Tongue (tissue), 2 donors: ENCODE data around the gene MROH7. TPM values are rescaled to one million over a fixed set of nuclear protein-coding genes. Genes with fewer than 3 reads are reported as not detected.
A peak's percentile ranks its signal among the peaks of the same experiment; 100 is the strongest.

ENCODE experiments used
- DNase-seq: peaks from one replicate; pipeline ENCODE4 v3.0.0-alpha.2; 2015
- total RNA-seq: library from RNA; depleted of rRNA; stranded (reverse); fragments of >200 nt; gene quantifications from one replicate; pipeline ENCODE4 v1.2.3, GENCODE V29; 2014

The MROH7 gene
- total RNA-seq, 1 donor from 2014 or later = 4.2 TPM

DNA sequence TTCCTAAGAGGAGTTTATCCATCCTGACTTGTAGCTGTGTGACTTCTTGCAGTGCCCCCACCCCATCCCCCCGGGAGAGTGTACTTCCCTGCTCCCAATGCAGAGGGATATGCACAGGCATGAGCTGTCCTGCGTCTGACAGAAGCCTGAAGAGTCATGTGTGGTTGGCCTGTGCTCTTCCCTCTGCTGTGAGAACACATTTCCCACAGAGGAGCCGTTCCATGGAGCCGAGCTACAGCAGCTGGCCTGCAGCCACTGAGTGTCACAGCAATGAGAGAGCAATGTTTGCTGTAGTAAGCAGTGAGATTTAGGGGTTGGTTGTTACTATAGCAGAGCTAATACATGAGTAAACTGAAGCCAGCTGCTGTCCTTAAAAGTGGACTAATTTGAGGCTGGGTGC lies 100.7 kb downstream of the MROH7 start:
- DNase-seq = peak; percentile 30

GRCh38 chr1:54743416-54744226 lies 102.0 kb downstream of the MROH7 start:
- DNase-seq = no peak

GRCh38 chr1:54744696-54745095 lies 103.1 kb downstream of the MROH7 start:
- no peak for DNase-seq

GRCh38 chr1:54745274-54745673 lies 103.7 kb downstream of the MROH7 start:
- no peak for DNase-seq

DNA sequence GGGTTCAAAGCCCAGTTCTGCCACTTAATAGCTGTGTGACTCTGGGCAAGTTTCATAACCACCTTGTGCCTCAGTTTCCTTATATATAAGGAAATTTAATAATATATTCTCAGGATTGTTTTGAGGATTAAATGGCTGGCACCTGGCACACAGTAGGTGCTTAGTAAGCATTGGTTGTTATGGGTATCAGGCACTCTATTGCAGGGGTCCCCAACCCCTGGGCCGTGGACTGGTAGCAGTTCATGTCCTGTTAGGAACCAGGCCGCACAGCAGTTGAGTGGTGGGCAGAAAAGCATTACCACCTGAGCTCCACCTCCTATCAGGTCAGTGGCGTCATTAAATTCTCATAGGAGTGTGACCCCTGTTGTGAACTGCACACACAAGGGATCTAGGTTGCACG lies 104.3 kb downstream of the MROH7 start:
- DNase-seq = no peak

DNA sequence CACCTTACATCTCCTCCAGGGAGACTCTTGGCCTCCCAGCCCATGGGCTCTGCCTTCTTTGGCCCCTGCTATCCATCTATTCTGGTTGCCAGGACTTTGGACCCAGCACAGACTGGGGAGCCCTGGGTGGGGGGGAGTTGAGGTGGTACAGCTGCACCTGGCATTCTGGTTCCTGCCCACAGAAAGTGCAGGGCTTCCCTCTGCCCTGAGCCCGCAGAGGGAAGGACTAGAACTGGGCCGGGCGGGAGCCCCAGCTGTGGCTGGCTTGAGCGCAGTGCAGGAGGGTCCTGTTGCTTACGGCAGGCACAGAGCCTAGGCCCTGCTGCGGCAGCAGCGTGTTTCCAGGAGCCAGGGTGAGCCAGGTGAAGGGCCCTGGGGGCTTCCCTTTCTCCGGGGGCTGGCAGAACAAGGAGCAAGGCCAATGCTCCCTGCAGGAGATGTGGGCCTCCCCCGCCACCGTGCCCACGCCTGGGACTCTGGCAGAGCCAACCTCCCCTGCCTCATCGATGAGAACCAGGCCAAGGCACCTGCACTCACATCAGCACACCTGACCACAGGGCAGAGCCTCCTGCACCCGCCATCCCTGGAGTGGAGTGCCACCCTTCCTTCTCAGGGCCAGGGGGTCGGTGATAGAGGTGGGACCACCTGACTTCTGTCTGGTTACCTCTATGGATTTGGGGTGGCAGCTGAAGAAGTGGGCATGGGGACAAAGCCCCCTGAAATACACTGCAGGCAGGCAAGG lies 106.7 kb downstream of the MROH7 start:
- DNase-seq = no peak

GRCh38 chr1:54750596-54750995 lies 109.0 kb downstream of the MROH7 start:
- no peak for DNase-seq

GRCh38 chr1:54751426-54751825 lies 109.8 kb downstream of the MROH7 start:
- DNase-seq = no peak

DNA sequence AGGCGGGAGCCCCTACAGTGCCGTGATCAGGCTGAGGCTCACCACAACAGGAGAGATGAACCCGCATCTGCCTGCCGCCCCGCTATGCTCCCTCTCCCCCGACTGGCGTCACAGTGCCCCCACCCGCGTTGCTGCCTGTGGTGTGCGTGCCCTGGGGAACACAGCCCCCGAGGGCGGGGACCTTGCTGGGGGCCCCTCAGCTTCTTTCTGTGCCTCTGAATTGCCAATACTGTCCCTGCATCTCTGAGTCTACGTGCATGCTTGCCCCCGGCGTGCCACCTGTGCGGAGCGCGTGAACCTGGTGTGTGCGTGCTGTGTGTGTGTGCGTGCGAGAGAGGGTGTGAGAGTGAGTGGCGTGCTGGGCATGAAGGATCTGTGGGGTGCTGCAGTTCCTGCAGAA lies 112.5 kb downstream of the MROH7 start:
- no peak for DNase-seq

DNA sequence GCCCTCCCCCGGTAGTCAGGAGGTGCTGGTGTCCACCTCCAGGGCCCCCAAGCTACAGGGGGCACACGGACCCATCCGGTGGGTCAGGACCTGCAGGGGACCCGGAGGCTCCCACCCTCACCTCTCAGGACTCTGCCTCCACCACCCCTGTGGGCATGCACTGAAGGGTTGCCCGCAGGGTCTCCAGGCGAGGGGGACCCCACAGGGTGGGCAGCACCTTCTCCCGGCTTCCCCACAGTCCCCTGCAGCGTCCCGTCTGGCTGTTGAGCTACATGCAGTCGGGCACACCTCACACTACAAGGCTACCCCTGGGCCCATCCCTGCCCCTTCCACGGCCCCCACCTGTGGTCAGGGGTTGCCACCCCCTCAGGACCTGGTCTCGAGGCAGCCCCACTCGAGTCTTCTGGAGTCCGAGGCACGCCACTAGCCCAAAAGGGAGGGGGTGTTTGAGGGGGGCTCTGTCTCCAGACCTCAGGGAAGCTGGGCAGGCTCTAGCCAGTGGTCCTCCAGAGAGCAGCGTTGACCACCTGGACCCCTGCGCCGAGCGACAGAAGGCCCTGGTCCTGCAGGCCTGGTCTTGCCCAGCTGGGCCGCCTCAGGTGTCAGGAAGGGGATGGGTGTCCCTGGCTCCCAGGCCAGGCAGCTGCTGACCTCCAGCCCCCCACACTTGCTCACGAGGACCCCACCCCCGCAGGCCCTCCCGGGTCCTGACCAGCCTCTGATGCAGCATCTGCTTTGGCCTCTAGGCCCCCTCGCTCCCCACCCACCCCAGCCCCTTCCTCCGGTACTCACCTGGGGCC lies 113.1 kb downstream of the MROH7 start:
- no peak for DNase-seq

DNA sequence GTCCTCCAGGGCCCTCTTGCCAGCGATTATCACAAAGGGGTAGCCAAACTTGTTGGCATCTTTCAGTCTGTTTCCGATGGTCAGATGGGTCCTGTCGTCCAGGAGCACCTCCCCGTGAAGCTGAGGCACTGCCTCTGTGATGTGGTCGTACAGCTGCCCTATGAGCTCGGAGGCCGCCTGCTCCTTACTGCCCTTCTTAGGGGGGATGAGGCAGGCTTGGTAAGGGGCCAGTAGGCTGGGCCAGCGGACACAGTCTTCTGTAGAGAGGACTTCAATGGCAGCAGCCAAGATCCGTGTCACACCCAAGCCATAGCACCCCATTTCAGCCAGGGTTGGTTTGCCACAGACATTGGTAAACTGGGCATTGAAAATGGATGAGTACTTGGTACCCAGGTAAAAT lies 116.2 kb downstream of the MROH7 start:
- DNase-seq = no peak

GRCh38 chr1:54758678-54759348 lies 117.2 kb downstream of the MROH7 start:
- DNase-seq = no peak

Other genes with a start within 250 kb of the MROH7 start
- 17.2 TPM for gene SSBP3, start 235.4 kb upstream of the MROH7 start, total RNA-seq
- 18.2 TPM for gene ACOT11, start 93.6 kb upstream of the MROH7 start, total RNA-seq
- gene FAM151A, start 18.3 kb upstream of the MROH7 start, total RNA-seq = not detected
- 42.4 TPM for gene TTC4, start 74.1 kb downstream of the MROH7 start, total RNA-seq
- 5.8 TPM for gene PARS2, start 122.7 kb downstream of the MROH7 start, total RNA-seq
- 8.7 TPM for gene TTC22, start 159.5 kb downstream of the MROH7 start, total RNA-seq
- 22.5 TPM for gene DHCR24, start 245.4 kb downstream of the MROH7 start, total RNA-seq